ENCODE data around the gene GID8.

GID8 gene

DNA sequence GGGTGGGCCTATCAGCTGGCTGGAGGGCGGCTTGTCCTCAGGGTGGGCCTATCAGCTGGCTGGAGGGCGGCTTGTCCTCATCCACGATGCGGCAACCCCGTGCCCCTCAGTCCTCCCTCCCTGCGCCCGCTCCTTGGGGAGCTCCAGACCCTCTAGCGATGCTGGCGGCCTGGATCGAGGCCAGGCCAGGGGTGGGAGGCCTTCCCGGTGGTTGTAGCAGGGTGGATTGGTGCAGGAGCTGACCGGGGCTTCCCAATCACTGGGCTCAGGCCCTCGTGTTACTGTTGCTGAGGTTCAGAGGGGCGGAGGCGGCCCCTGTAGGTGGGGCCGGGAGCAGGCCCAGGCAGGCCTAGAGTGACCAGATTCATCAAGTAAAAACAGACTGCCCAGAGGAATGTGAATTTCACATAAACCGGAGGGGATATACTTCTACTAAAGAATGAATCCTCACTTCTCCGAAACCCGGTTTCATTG, 23.4 kb downstream of the GID8 start:
- Histone ChIP-seq H3K9me3 (ENCODE audit: control insufficient read depth, insufficient read depth, low read depth, low read length) (no peaks in the 10 kb centered on the region), H3K36me3 (ENCODE audit: control insufficient read depth, insufficient read depth, low read length) (peaks cover 57% of the 10 kb centered on the region), H3K4me3 (ENCODE audit: low read depth, low read length) (peak overlapping the region; percentile 9; the same call in 1 of the 2 replicates), H3K9ac (ENCODE audit: low read length) (peak overlapping the region; percentile 6), H3K4me1 (ENCODE audit: control insufficient read depth, insufficient read depth, low read length) (peaks cover 9% of the 10 kb centered on the region; the same call in 1 of the 2 replicates), H3K27ac (ENCODE audit: low read depth, low read length) (no peak overlapping the region), H3K27me3 (ENCODE audit: control insufficient read depth, insufficient read depth, low read length) (no peaks in the 10 kb centered on the region)

DNA sequence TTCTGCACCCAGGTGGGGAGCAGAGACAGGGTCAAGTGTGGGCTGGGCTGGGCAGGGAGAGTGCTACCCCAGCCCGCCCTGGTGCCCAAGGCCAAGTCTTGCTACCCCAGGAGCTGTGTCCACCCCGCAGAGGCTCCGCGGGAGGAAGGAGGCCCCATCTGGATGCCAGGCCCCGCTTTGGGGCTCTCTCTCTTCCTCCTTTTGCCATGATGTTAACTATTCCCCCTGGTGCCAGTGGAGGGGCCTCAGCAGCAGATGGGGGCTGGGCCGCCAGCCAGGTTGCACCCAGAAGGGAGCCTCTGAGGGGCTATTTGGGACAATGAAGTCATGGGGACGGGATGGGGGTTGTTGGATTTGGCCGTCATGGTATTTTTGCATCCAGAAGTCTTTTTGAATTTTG, 23.9 kb downstream of the GID8 start:
- peaks cover 9% of the 10 kb centered on the region; the same call in 1 of the 2 replicates for H3K4me1 ChIP-seq (ENCODE audit: control insufficient read depth, insufficient read depth, low read length)
- peaks cover 57% of the 10 kb centered on the region for H3K36me3 ChIP-seq (ENCODE audit: control insufficient read depth, insufficient read depth, low read length)
- no peaks in the 10 kb centered on the region for H3K9me3 ChIP-seq (ENCODE audit: control insufficient read depth, insufficient read depth, low read depth, low read length)
- no peak overlapping the region for H3K27ac ChIP-seq (ENCODE audit: low read depth, low read length)
- no peaks in the 10 kb centered on the region for H3K27me3 ChIP-seq (ENCODE audit: control insufficient read depth, insufficient read depth, low read length)
- H3K4me3 ChIP-seq (ENCODE audit: low read depth, low read length) = no peak overlapping the region
- H3K9ac ChIP-seq (ENCODE audit: low read length) = peak overlapping the region; percentile 6

DNA sequence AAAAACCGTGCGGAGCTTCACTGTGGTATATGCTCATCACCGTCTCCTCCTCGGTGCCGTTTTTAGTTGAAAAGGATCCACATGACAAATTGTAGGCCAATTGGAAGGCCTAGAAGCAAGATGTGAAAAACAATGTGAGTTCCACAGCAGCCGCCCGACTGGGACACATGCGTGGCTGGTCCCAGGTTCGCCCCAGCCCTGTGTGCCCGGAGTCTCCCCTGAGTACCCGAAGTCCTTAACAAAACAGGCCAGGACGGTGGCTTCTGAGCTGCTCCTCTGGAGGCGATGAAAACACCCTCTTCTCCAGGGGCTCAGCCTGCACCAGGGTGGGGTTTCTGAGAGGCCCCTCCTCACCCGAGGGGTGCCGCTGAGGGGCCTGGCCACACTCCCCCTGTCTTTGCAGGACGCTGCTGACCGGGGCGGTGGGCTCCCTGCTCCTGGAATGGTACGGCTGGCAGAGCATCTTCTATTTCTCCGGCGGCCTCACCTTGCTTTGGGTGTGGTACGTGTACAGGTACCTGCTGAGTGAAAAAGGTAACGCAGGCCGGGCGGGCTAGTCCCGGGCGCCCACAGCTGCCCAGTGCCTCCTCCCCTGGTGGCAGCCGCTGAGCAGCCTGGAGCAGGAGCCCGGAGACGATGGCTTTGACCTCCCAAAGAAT, 24.4 kb downstream of the GID8 start:
- H3K4me3 ChIP-seq (ENCODE audit: low read depth, low read length) = no peak overlapping the region

DNA sequence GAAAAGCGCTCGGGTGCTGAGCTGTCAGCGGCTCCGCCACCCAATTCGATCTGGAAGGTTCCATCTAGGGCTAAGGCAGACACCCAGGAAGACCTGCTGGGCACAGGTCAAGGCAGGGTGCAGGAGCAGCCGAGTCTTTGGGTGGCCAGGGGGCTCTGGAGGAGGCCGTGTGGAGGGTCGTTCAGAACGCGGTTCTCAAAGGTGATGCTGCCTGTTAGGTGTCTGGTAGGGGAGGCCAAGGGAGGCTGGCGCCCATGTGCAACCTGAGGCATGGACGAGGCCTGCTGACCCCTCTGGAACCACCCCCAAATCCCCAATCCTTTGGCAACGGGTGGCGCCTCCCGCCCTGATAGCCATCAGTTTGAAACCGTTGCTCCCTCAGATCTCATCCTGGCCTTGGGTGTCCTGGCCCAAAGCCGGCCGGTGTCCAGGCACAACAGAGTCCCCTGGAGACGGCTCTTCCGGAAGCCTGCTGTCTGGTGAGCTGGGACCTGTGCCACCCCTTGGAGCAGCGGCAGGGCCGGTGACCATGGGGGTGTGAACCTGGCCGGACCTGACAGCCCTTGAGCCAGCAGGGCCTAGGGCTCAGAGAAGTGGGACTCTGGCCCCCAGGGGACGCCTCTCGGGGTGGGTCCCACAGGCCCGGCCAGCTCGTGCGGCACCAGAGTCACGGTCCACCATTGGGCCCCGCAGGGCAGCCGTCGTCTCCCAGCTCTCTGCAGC, 25.1 kb downstream of the GID8 start:
- no peaks in the 10 kb centered on the region for H3K27me3 ChIP-seq (ENCODE audit: control insufficient read depth, insufficient read depth, low read length)
- H3K36me3 ChIP-seq (ENCODE audit: control insufficient read depth, insufficient read depth, low read length) = peaks cover 48% of the 10 kb centered on the region
- no peak overlapping the region for H3K9ac ChIP-seq (ENCODE audit: low read length)
- H3K4me3 ChIP-seq (ENCODE audit: low read depth, low read length) = no peak overlapping the region
- peaks cover 9% of the 10 kb centered on the region; the same call in 1 of the 2 replicates for H3K4me1 ChIP-seq (ENCODE audit: control insufficient read depth, insufficient read depth, low read length)
- no peak overlapping the region for H3K27ac ChIP-seq (ENCODE audit: low read depth, low read length)
- no peaks in the 10 kb centered on the region for H3K9me3 ChIP-seq (ENCODE audit: control insufficient read depth, insufficient read depth, low read depth, low read length)

More for the DNA sequence above, 24.4 kb downstream of the GID8 start:
- Histone ChIP-seq H3K9ac (ENCODE audit: low read length) (no peak overlapping the region), H3K36me3 (ENCODE audit: control insufficient read depth, insufficient read depth, low read length) (peaks cover 55% of the 10 kb centered on the region), H3K27ac (ENCODE audit: low read depth, low read length) (no peak overlapping the region), H3K4me1 (ENCODE audit: control insufficient read depth, insufficient read depth, low read length) (peaks cover 9% of the 10 kb centered on the region; the same call in 1 of the 2 replicates), H3K27me3 (ENCODE audit: control insufficient read depth, insufficient read depth, low read length) (no peaks in the 10 kb centered on the region), H3K9me3 (ENCODE audit: control insufficient read depth, insufficient read depth, low read depth, low read length) (no peaks in the 10 kb centered on the region)

DNA sequence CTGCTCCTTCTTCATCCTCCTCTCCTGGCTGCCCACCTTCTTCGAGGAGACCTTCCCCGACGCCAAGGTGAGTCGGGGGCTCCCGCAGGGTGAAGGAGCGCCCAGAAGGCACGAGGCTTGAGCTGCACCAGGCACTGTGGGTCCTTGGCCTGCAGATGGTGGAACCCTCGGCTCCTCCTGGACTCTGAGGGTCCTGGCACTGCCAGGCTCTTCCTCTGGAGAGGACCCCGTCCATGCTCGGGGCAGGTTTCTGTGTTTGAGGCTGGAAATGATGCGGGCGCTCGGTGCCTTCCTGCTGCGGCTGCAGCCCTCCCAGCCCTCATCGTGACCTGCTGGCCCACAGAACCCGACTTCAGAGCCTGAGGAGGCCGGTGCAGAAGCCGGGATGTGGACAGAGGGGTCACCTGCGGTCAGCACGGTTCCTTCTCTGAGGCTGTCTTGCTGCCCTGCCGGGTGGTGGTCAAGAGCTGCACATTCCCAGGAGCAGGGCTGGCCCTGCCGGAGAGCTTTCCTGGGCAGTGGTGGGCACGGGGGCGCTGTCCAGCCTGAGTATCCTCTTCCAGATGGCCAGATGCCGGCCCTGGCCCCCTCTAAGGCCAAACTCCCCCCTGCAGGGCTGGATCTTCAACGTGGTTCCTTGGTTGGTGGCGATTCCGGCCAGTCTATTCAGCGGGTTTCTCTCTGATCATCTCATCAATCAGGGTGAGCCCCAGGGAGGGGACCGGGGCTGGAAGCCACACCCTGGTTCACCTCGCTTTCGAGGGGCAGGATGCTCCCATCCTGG, 25.9 kb downstream of the GID8 start:
- peaks cover 43% of the 10 kb centered on the region for H3K36me3 ChIP-seq (ENCODE audit: control insufficient read depth, insufficient read depth, low read length)

DNA sequence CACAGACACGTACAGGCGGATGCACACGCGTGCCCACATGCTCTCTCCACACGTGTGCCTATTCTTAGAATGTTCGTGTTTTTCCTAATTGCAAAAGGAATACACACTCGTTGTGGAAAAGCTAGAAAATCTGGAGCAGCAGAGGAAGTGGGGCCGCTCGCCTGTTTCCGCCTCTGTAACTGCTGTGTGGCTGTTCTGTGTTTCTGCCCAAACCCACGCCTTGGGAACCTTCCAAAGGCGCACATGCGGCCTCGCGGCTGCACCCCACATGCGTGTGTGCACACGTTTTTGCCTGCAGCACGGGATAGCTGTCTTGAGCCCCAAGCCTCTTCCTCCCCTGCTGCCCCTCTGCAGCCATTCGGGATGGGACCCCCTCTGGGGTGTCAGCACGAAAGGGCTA, 26.8 kb downstream of the GID8 start:
- Histone ChIP-seq H3K4me1 (ENCODE audit: control insufficient read depth, insufficient read depth, low read length) (peaks cover 9% of the 10 kb centered on the region; the same call in 1 of the 2 replicates), H3K4me3 (ENCODE audit: low read depth, low read length) (no peak overlapping the region), H3K27me3 (ENCODE audit: control insufficient read depth, insufficient read depth, low read length) (no peaks in the 10 kb centered on the region), H3K36me3 (ENCODE audit: control insufficient read depth, insufficient read depth, low read length) (peaks cover 40% of the 10 kb centered on the region), H3K9ac (ENCODE audit: low read length) (no peak overlapping the region), H3K27ac (ENCODE audit: low read depth, low read length) (0 out of 2 replicates have a peak overlapping the region, but pooled peaks have one; percentile 26), H3K9me3 (ENCODE audit: control insufficient read depth, insufficient read depth, low read depth, low read length) (no peaks in the 10 kb centered on the region)

More for the DNA sequence above, 25.9 kb downstream of the GID8 start:
- H3K9me3 ChIP-seq (ENCODE audit: control insufficient read depth, insufficient read depth, low read depth, low read length) = no peaks in the 10 kb centered on the region
- H3K27me3 ChIP-seq (ENCODE audit: control insufficient read depth, insufficient read depth, low read length) = no peaks in the 10 kb centered on the region
- H3K27ac ChIP-seq (ENCODE audit: low read depth, low read length) = no peak overlapping the region
- no peak overlapping the region for H3K9ac ChIP-seq (ENCODE audit: low read length)
- no peak overlapping the region for H3K4me3 ChIP-seq (ENCODE audit: low read depth, low read length)
- H3K4me1 ChIP-seq (ENCODE audit: control insufficient read depth, insufficient read depth, low read length) = peaks cover 9% of the 10 kb centered on the region; the same call in 1 of the 2 replicates

DNA sequence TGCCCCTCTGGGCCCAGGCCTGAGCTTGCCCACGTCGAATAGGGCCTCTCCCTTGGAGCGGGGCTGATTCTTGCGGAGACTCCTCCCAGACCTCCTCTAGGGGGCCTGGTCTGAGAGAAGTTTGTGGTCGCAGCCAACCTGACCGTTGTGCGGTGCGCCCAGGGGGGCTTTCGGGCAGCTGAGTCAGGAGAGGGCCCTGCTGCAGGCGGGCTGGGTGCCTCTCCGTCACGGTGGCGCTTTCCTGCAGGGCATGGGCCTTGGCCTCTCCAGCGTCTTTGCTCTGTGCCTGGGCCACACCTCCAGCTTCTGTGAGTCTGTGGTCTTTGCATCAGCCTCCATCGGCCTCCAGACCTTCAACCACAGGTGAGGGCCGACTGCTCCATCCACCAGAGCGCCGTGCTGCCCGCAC, 27.4 kb downstream of the GID8 start:
- H3K9me3 ChIP-seq (ENCODE audit: control insufficient read depth, insufficient read depth, low read depth, low read length) = no peaks in the 10 kb centered on the region
- H3K4me1 ChIP-seq (ENCODE audit: control insufficient read depth, insufficient read depth, low read length) = peaks cover 8% of the 10 kb centered on the region
- H3K27ac ChIP-seq (ENCODE audit: low read depth, low read length) = 0 out of 2 replicates have a peak overlapping the region, but pooled peaks have one; percentile 26
- H3K27me3 ChIP-seq (ENCODE audit: control insufficient read depth, insufficient read depth, low read length) = no peaks in the 10 kb centered on the region; the same call in 1 of the 2 replicates
- H3K36me3 ChIP-seq (ENCODE audit: control insufficient read depth, insufficient read depth, low read length) = peaks cover 35% of the 10 kb centered on the region
- H3K9ac ChIP-seq (ENCODE audit: low read length) = no peak overlapping the region
- no peak overlapping the region for H3K4me3 ChIP-seq (ENCODE audit: low read depth, low read length)

DNA sequence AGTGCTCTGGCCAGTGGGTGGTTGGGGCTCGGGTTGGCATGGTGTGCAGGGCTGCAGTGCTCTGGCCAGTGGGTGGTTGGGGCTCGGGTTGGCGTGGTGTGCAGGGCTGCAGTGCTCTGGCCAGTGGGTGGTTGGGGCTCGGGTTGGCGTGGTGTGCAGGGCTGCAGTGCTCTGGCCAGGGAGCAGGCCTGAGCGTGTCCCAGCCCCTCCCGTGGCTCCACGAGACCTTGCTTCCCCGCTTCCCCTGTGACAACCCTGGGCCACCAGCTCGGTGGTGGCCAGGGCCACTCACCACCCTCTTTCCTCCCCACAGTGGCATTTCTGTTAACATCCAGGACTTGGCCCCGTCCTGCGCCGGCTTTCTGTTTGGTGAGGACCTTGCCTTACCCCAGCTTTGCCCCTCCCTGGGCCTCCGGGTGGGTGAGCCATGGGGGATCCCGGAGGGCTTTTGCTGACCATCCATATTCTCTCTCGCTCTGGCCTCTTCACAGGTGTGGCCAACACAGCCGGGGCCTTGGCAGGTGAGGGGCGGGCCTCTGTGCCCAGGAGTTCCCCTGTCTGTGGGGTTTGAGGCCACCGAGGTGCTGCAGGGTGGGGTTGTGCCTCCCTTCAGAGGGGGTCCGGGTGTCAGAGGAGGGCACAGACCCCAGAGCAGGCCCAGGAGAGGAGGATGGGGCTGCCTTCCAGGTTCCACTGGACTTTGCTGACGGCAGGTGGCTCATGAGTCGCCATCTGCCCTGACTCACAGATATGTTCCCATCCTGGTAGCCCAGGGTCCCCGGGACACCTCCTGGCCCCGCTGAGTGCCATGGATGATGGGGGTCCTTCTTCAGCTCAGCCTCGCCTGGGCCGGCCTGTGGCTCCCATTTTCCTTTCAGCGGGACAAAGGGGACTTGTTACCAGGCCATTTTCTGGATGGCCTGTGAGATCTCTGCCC, 28.5 kb downstream of the GID8 start:
- Histone ChIP-seq H3K9ac (ENCODE audit: low read length) (no peak overlapping the region), H3K4me1 (ENCODE audit: control insufficient read depth, insufficient read depth, low read length) (peaks cover 7% of the 10 kb centered on the region; the same call in 1 of the 2 replicates), H3K9me3 (ENCODE audit: control insufficient read depth, insufficient read depth, low read depth, low read length) (no peaks in the 10 kb centered on the region), H3K4me3 (ENCODE audit: low read depth, low read length) (no peak overlapping the region), H3K36me3 (ENCODE audit: control insufficient read depth, insufficient read depth, low read length) (peaks cover 33% of the 10 kb centered on the region), H3K27ac (ENCODE audit: low read depth, low read length) (no peak overlapping the region), H3K27me3 (ENCODE audit: control insufficient read depth, insufficient read depth, low read length) (peaks cover 5% of the 10 kb centered on the region; the same call in 1 of the 2 replicates)

DNA sequence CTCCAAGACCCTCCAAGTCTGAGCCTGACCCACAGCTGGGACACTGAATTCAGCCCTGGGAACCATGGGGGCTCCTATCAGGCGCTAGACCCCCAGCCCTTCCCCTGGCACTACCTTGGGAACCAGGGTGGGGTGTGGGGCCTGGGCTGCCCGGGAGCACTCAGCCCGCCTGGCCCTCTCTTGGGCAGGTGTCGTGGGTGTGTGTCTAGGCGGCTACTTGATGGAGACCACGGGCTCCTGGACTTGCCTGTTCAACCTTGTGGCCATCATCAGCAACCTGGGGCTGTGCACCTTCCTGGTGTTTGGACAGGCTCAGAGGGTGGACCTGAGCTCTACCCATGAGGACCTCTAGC, 29.2 kb downstream of the GID8 start:
- Histone ChIP-seq H3K36me3 (ENCODE audit: control insufficient read depth, insufficient read depth, low read length) (peaks cover 31% of the 10 kb centered on the region), H3K27me3 (ENCODE audit: control insufficient read depth, insufficient read depth, low read length) (peaks cover 11% of the 10 kb centered on the region), H3K9ac (ENCODE audit: low read length) (no peak overlapping the region)

More for the DNA sequence above, 29.2 kb downstream of the GID8 start:
- peaks cover 4% of the 10 kb centered on the region; the same call in 1 of the 2 replicates for H3K4me1 ChIP-seq (ENCODE audit: control insufficient read depth, insufficient read depth, low read length)
- no peak overlapping the region for H3K4me3 ChIP-seq (ENCODE audit: low read depth, low read length)
- H3K9me3 ChIP-seq (ENCODE audit: control insufficient read depth, insufficient read depth, low read depth, low read length) = no peaks in the 10 kb centered on the region
- no peak overlapping the region for H3K27ac ChIP-seq (ENCODE audit: low read depth, low read length)

Data from HUES6 (cell line).